T47D (cell line): ENCODE results near the gene ZNF320.
"Not testable (repeated sequence)": the region's sequence is repeated elsewhere in the genome, so short reads cannot be mapped to it uniquely, and the experiment has no call there.

Experiments
- DNase-seq, 2 experiments: peaks; one replicate each; pipeline versions ENCODE4 v3.0.0 to v3.0.0-alpha.2; 2011 to 2012; ENCODE audit warnings: low read depth in 1 of 2, low spot score in 1 of 2
- JUND ChIP-seq: IDR thresholded peaks from 2 replicates; pipeline ENCODE4 v1.6.1; 2012; ENCODE audit warnings: low read depth
- in situ Hi-C: cut with HindIII; loops from 2 replicates; pipeline ENCODE4 v1.10.0; 2016; ENCODE audit warnings: low sequenced_read_pairs, low pct_unique_long_range_greater_than_20kb

ZNF320 gene

GRCh38 chr19:52897138-52897935 is at the start of gene ZNF320:
Gene ZNF320, minus strand, starts transcription at chr19:52897635. Its CDS starts 7,380 bp downstream, at chr19:52890255.
- in situ Hi-C loops: no loop called here
- TF ChIP-seq JUND: no peak
- DNase-seq: peak; percentile 85 to 95

- no peak for TF ChIP-seq JUND
- in situ Hi-C loops: no loop called here
- DNase-seq: peak; percentile 59 to 97
These were observed 49.2 kb upstream of the ZNF320 start for GRCh38 chr19:52946322-52947310.

- in situ Hi-C loops: no loop called here
- TF ChIP-seq JUND: no peak
- peak in 1 of 2 experiments; percentile 84 for DNase-seq
These were observed 48.4 kb upstream of the ZNF320 start for GRCh38 chr19:52945652-52946321.

- DNase-seq: peak in 1 of 2 experiments; percentile 60
- in situ Hi-C loops: not testable (repeated sequence)
These were observed 47.5 kb upstream of the ZNF320 start for GRCh38 chr19:52944703-52945493.

GRCh38 chr19:52943884-52944643 is 46.6 kb upstream of the ZNF320 start:
- peak in 1 of 2 experiments; percentile 81 for DNase-seq
- in situ Hi-C loops: no loop called here
- TF ChIP-seq JUND: no peak

GRCh38 chr19:52943134-52943883 is 45.9 kb upstream of the ZNF320 start:
- DNase-seq: peak in 1 of 2 experiments; percentile 19
- no peak for TF ChIP-seq JUND
- in situ Hi-C loops: no loop called here

- in situ Hi-C loops: no loop called here
- DNase-seq: peak; percentile 23 to 92
- TF ChIP-seq JUND: no peak
These were observed 45.1 kb upstream of the ZNF320 start for GRCh38 chr19:52942386-52943133.

GRCh38 chr19:52941941-52942385 is 44.5 kb upstream of the ZNF320 start:
- DNase-seq: peak in 1 of 2 experiments; percentile 34
- TF ChIP-seq JUND: no peak
- in situ Hi-C loops: no loop called here

GRCh38 chr19:52941523-52941922 is 44.1 kb upstream of the ZNF320 start:
- in situ Hi-C loops, DNase-seq: not testable (repeated sequence)

- DNase-seq, in situ Hi-C loops: not testable (repeated sequence)
These were observed 43.5 kb upstream of the ZNF320 start for GRCh38 chr19:52940905-52941304.
